NCI-H2081 (cell line): ENCODE data around the gene DYNAP.

ENCODE experiments used
- DNase-seq, 2 experiments: peaks; one replicate each; lab custom pipeline; 2025; lab: John Stamatoyannopoulos, UW

The DYNAP gene

DNA sequence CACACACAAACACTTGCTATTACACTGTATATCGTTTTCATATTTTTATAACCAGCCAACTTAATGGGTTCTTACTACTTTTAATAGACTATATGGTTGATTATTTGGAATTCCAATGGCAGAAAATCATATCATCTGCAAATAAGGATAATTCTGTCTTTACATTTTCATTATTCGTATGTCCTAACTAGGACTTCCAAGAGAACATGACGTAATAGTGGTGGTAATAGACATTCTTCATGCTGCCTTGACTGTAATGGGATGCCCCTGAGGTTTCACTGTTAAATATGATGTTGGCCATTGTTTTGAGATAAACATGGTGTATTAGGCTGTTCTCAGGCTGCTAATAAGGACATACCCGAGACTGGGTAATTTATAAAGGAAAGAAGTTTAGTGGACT, 45.2 kb downstream of the DYNAP start:
- DNase-seq, result no peak

DNA sequence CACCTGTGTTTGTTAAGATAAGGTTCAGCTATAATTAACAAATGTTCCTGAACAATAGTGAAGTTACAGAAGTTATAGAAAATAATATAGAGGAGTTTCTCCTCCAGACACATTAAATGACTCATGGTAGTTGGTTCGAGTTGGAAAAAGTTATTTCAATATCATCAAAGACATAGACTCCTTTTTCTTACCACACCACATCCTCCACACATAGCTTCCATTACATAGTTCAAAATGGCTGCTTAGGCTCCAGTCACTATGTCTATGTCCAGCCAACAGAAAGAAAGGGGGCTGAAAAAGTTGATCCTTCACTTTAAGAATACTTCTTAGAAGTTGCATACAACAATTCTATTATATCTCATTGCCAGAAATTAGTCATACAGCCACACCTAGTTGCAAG, 50.7 kb downstream of the DYNAP start:
- no peak for DNase-seq

- peak; percentile 1 to 24 for DNase-seq
These were observed 56.1 kb downstream of the DYNAP start for GRCh38 chr18:54647176-54647575.
